Natural killer cell (primary cell): ENCODE results near the gene VCL. TPM values are rescaled to one million over a fixed set of nuclear protein-coding genes. Genes with fewer than 3 reads are reported as not detected.
"Not testable (repeated sequence)": the region's sequence is repeated elsewhere in the genome, so short reads cannot be mapped to it uniquely, and the experiment has no call there.

Source experiments
- ATAC-seq, 3 donors: fragments of 150-1000 bp in 2 of 3; fragments of 200-7000 bp in 1 of 3; cut with Tn5 transposase; 1 replicate in 1 of 3; 2 replicates in 2 of 3; pipeline ENCODE4 v1.10.0; 2021; ENCODE audit warnings: mild to moderate bottlenecking in 2 of 3, moderate library complexity in 2 of 3
- DNase-seq, 2 donors: peaks; one replicate each; pipeline versions ENCODE4 v3.0.0 to v3.0.0-alpha.2; 2013 to 2021; ENCODE audit warnings: mixed read lengths in 1 of 2
- H3K27ac ChIP-seq: one replicate; pipeline ENCODE4 v1.5.1; 2013; ENCODE audit warnings: mild to moderate bottlenecking, low read length
- H3K27me3 ChIP-seq: one replicate; pipeline ENCODE4 v1.6.1; 2013; ENCODE audit warnings: low read length; ENCODE audit not compliant: control insufficient read depth, insufficient read depth
- H3K36me3 ChIP-seq: one replicate; pipeline ENCODE4 v1.6.1; 2013; ENCODE audit warnings: low read length; ENCODE audit not compliant: control insufficient read depth, insufficient read depth
- H3K4me1 ChIP-seq: one replicate; pipeline ENCODE4 v1.6.1; 2013; ENCODE audit warnings: low read length; ENCODE audit not compliant: control insufficient read depth, insufficient read depth
- H3K4me3 ChIP-seq: one replicate; pipeline ENCODE4 v1.5.1; 2013; ENCODE audit warnings: low read length
- H3K9me3 ChIP-seq: one replicate; pipeline ENCODE4 v1.6.1; 2013; ENCODE audit warnings: low read length; ENCODE audit not compliant: control insufficient read depth, insufficient read depth
- H3K27ac Mint-ChIP-seq, 2 donors: one replicate each; pipeline ENCODE4 v1.8.0; 2022; ENCODE audit warnings: mild to moderate bottlenecking in 2 of 2, mixed read lengths in 2 of 2, moderate library complexity in 1 of 2
- H3K27me3 Mint-ChIP-seq, 2 donors: one replicate each; pipeline ENCODE4 v1.8.0; 2022; ENCODE audit warnings: low read depth in 2 of 2, mixed read lengths in 2 of 2
- H3K36me3 Mint-ChIP-seq: one replicate; pipeline ENCODE4 v1.8.0; 2022; ENCODE audit warnings: mixed read lengths
- H3K4me1 Mint-ChIP-seq, 2 donors: one replicate each; pipeline ENCODE4 v1.8.0; 2022; ENCODE audit warnings: mixed read lengths in 2 of 2
- H3K4me3 Mint-ChIP-seq: one replicate; pipeline ENCODE4 v1.8.0; 2022; ENCODE audit warnings: mild to moderate bottlenecking, moderate library complexity, mixed read lengths
- H3K9me3 Mint-ChIP-seq, 2 donors: one replicate each; pipeline ENCODE4 v1.8.0; 2022; ENCODE audit warnings: mixed read lengths in 2 of 2
- WGBS: methylation state at CpG from one replicate; pipeline ENCODE4 v1.1.7; 2013; ENCODE audit warnings: missing lambda C conversion rate; ENCODE audit not compliant: insufficient coverage; 5-methylcytosine and 5-hydroxymethylcytosine counted together
- intact Hi-C: fragments of 100-400 bp; cut with micrococcal nuclease; formaldehyde crosslinking; loops from one replicate; pipeline ENCODE4 v1.14.2; 2022
- total RNA-seq, 4 donors: library from RNA; stranded (reverse); fragments of 120-200 nt in 1 of 4; gene quantifications; one replicate each; pipeline versions ENCODE4 v1.2.3 to v1.2.4, GENCODE V29; 2013 to 2022
- TF ChIP-seq, protein P1 (sequence below): fragments of 200-600 bp; IDR thresholded peaks from one replicate; pipeline ENCODE4 v1.8.0; 2022; ENCODE audit warnings: antibody characterized with exemption

The VCL gene
- total RNA-seq, 3 donors from 2014 or later (not counting 1 experiment from before 2014, with no cell fraction given): 121 to 145 (median 122) TPM

DNA sequence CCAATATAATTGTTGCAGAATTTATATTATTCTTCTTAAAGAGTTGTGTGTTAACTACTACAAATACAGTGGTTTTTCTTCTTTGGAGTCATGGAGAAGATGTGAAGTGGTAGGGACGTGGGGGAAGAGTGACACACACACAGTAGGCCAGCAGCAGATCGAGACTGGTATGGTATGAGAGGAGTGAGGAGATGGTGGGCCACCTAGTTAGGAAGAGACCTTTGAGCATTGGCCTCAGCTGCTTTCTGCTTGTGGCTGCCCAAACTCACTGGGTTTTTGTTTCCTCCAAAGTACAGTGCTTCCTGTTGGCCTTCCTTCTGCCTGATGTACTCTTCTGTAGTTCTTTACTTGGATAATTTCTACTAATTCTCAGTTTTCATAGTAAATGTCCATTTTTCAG is 14.6 kb downstream of the VCL start:
- no peaks in the 10 kb centered on the region for H3K36me3 Mint-ChIP-seq
- TF ChIP-seq, protein P1, sequence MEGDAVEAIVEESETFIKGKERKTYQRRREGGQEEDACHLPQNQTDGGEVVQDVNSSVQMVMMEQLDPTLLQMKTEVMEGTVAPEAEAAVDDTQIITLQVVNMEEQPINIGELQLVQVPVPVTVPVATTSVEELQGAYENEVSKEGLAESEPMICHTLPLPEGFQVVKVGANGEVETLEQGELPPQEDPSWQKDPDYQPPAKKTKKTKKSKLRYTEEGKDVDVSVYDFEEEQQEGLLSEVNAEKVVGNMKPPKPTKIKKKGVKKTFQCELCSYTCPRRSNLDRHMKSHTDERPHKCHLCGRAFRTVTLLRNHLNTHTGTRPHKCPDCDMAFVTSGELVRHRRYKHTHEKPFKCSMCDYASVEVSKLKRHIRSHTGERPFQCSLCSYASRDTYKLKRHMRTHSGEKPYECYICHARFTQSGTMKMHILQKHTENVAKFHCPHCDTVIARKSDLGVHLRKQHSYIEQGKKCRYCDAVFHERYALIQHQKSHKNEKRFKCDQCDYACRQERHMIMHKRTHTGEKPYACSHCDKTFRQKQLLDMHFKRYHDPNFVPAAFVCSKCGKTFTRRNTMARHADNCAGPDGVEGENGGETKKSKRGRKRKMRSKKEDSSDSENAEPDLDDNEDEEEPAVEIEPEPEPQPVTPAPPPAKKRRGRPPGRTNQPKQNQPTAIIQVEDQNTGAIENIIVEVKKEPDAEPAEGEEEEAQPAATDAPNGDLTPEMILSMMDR: no peak
- intact Hi-C loops: no loop called here
- WGBS: 48% methylated on average over 2 of the region's 2 CpGs
- Histone ChIP-seq H3K4me1 (peaks cover 12% of the 10 kb centered on the region), H3K4me3 (no peak overlapping the region), H3K9me3 (no peaks in the 10 kb centered on the region), H3K27ac (no peak overlapping the region), H3K36me3 (no peaks in the 10 kb centered on the region), H3K27me3 (no peaks in the 10 kb centered on the region)
- H3K4me3 Mint-ChIP-seq: peak overlapping the region; percentile 45
- ATAC-seq (peak in 1 of 3 donors; percentile 64), DNase-seq (no peak)
- no peaks in the 10 kb centered on the region for H3K27me3 Mint-ChIP-seq
- peaks cover 44 to 55% of the 10 kb centered on the region in 2 donors for H3K4me1 Mint-ChIP-seq
- H3K9me3 Mint-ChIP-seq: no peaks in the 10 kb centered on the region
- H3K27ac Mint-ChIP-seq: peak overlapping the region; percentile 80 to 81

DNA sequence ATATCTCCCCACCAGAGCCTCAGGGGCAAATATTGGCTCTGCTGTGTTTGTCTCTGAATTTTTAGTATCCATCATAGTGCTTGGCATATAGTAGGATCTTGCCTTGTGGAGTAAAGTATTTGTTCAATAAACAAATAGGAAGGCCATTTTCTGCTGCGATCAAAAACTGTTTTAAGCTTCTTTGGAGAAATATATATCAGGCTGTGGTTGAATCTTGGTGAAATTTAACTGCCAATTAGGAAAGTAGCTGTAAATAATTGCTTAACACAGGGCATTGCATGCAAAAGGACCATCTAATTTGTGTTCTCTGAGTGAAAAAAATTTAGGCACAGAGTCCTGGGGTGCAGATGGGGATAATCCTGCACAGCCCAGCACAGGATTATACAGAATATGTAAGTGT is 15.1 kb downstream of the VCL start:
- intact Hi-C loops: no loop called here
- Histone ChIP-seq H3K27ac (no peak overlapping the region), H3K27me3 (no peaks in the 10 kb centered on the region), H3K36me3 (no peaks in the 10 kb centered on the region), H3K4me1 (peaks cover 12% of the 10 kb centered on the region), H3K4me3 (no peak overlapping the region), H3K9me3 (no peaks in the 10 kb centered on the region)
- DNase-seq: no peak
- Mint-ChIP-seq H3K27me3 (no peaks in the 10 kb centered on the region), H3K4me1 (peaks cover 44 to 54% of the 10 kb centered on the region in 2 donors), H3K27ac (peak overlapping the region; percentile 80 to 81), H3K9me3 (no peaks in the 10 kb centered on the region), H3K4me3 (peak overlapping the region; percentile 45), H3K36me3 (no peaks in the 10 kb centered on the region)
- TF ChIP-seq, protein P1: no peak
- WGBS: 94% methylated on average over 1 of the region's 1 CpG
- no peak for ATAC-seq

DNA sequence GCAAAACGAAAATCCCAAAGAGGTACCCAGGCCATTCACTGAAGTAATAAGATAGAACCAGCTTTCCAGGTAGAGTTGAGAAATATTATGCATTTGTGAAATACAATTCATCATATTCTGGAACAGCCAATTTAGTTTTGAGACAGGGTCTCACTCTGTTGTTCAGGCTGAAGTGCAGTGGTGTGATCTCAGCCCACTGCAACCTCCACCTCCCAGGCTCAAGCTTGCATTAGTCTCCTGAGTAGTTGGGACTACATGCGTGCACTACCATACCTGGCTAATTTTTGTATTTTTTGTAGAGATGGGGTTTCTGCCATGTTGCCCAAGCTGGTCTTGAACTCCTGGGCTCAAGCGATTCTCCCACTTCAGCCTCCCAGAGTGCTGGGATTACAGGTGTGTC is 16.7 kb downstream of the VCL start:
- H3K36me3 ChIP-seq, H3K27ac Mint-ChIP-seq, H3K4me3 Mint-ChIP-seq, H3K27ac ChIP-seq, H3K27me3 Mint-ChIP-seq, H3K36me3 Mint-ChIP-seq, ATAC-seq, DNase-seq, intact Hi-C loops, H3K9me3 Mint-ChIP-seq, H3K27me3 ChIP-seq, H3K4me3 ChIP-seq, H3K9me3 ChIP-seq: not testable (repeated sequence)
- 87% methylated on average over 3 of the region's 3 CpGs for WGBS
- H3K4me1 Mint-ChIP-seq: peaks cover 51 to 54% of the 10 kb centered on the region in 2 donors
- peaks cover 12% of the 10 kb centered on the region for H3K4me1 ChIP-seq

DNA sequence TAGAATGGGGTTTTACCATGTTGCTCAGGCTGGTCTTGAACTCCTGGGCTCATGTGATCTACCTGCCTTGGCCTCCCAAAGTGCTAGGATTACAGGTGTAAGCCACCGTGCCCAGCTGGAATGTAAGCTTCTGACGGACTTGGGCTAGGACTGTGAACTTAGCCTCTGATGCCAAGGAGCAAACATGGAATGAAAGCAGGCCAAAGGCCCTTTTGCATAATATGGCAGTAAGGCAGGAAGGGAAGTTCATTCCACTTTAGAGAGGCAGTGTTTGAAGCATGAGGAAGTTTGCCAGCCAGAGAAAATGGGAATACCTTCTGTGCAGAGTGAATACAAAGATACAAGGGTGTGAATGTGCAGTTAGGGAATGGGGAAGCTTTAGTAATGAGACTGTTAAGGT is 20.3 kb downstream of the VCL start:
- Mint-ChIP-seq H3K27ac (no peak overlapping the region), H3K4me1 (peaks cover 47 to 48% of the 10 kb centered on the region in 2 donors), H3K27me3 (no peaks in the 10 kb centered on the region), H3K4me3 (no peak overlapping the region), H3K9me3 (no peaks in the 10 kb centered on the region), H3K36me3 (no peaks in the 10 kb centered on the region)
- DNase-seq: no peak
- Histone ChIP-seq H3K9me3 (no peaks in the 10 kb centered on the region), H3K27me3 (no peaks in the 10 kb centered on the region), H3K36me3 (no peaks in the 10 kb centered on the region), H3K4me1 (peaks cover 2% of the 10 kb centered on the region), H3K4me3 (no peak overlapping the region), H3K27ac (no peak overlapping the region)
- TF ChIP-seq, protein P1: no peak
- WGBS: 93% methylated on average over 2 of the region's 2 CpGs
- intact Hi-C loops: no loop called here
- no peak for ATAC-seq
